SK-N-SH treated with all-trans-retinoic acid at 6 μM for 48 hours (cell line): ENCODE results near the gene CACNB2.

ENCODE experiments used
- ATAC-seq: fragments of 200-7000 bp; cut with Tn5 transposase; 3 replicates; pipeline ENCODE4 v1.9.1; 2020; ENCODE audit warnings: mild to moderate bottlenecking, moderate library complexity
- ARNTL ChIP-seq: fragments of 450-650 bp; formaldehyde crosslinking; IDR thresholded peaks from 2 replicates; pipeline ENCODE4 v1.5.0; 2020; ENCODE audit warnings: low read depth, mild to moderate bottlenecking, moderate library complexity, borderline replicate concordance
- BACH2 ChIP-seq: fragments of 250-450 bp; sonication (Bioruptor Pico); IDR thresholded peaks from 2 replicates; pipeline ENCODE4 v1.9.0; 2021; ENCODE audit warnings: mild to moderate bottlenecking, borderline replicate concordance
- CSRNP3 ChIP-seq: fragments of 250-450 bp; sonication (Bioruptor Pico); IDR thresholded peaks from 2 replicates; pipeline ENCODE4 v1.5.1; 2021; ENCODE audit warnings: mild to moderate bottlenecking, moderate library complexity
- ESRRG ChIP-seq: fragments of 250-450 bp; sonication (Bioruptor Pico); IDR thresholded peaks from 2 replicates; pipeline ENCODE4 v1.6.1; 2021; ENCODE audit warnings: mild to moderate bottlenecking
- GLIS3 ChIP-seq: fragments of 250-450 bp; sonication (Bioruptor Pico); IDR thresholded peaks from 2 replicates; pipeline ENCODE4 v1.5.0; 2020; ENCODE audit warnings: mild to moderate bottlenecking, moderate library complexity
- OSR1 ChIP-seq: fragments of 250-450 bp; sonication (Bioruptor Pico); IDR thresholded peaks from 2 replicates; pipeline ENCODE4 v1.8.0; 2022; ENCODE audit warnings: moderate library complexity, mild to moderate bottlenecking, inconsistent platforms
- PPARA ChIP-seq: fragments of 250-450 bp; sonication (Bioruptor Pico); IDR thresholded peaks from 2 replicates; pipeline ENCODE4 v1.5.0; 2020; ENCODE audit warnings: mild to moderate bottlenecking, borderline replicate concordance
- SNAI2 ChIP-seq: fragments of 250-450 bp; sonication (Bioruptor Pico); IDR thresholded peaks from 2 replicates; pipeline ENCODE4 v1.5.0; 2020; ENCODE audit warnings: mild to moderate bottlenecking, moderate library complexity
- TSHZ2 ChIP-seq: fragments of 250-450 bp; sonication (Bioruptor Pico); IDR thresholded peaks from 2 replicates; pipeline ENCODE4 v1.5.0; 2020; ENCODE audit warnings: mild to moderate bottlenecking, moderate library complexity
- ZC3H10 ChIP-seq: fragments of 250-450 bp; sonication (Bioruptor Pico); IDR thresholded peaks from 2 replicates; pipeline ENCODE4 v1.5.1; 2021; ENCODE audit warnings: mild to moderate bottlenecking, moderate library complexity
- ZFP3 ChIP-seq: fragments of 250-450 bp; sonication (Bioruptor Pico); IDR thresholded peaks from 2 replicates; pipeline ENCODE4 v1.5.0; 2020; ENCODE audit warnings: mild to moderate bottlenecking, moderate library complexity
- ZFP30 ChIP-seq: fragments of 450-650 bp; formaldehyde crosslinking; IDR thresholded peaks from 2 replicates; pipeline ENCODE4 v1.5.0; 2022; ENCODE audit warnings: mild to moderate bottlenecking, moderate library complexity
- ZNF565 ChIP-seq: fragments of 450-650 bp; formaldehyde crosslinking; conservative IDR thresholded peaks from 2 replicates; pipeline ENCODE4 v1.5.0; 2020; ENCODE audit warnings: low read depth, mild to moderate bottlenecking, moderate library complexity
- ZNF70 ChIP-seq: fragments of 450-650 bp; formaldehyde crosslinking; IDR thresholded peaks from 2 replicates; pipeline ENCODE4 v1.5.0; 2020; ENCODE audit warnings: mild to moderate bottlenecking, moderate library complexity
- ZNF8 ChIP-seq: fragments of 450-650 bp; formaldehyde crosslinking; IDR thresholded peaks from 2 replicates; pipeline ENCODE4 v1.5.0; 2020; ENCODE audit warnings: mild to moderate bottlenecking, moderate library complexity
- TF ChIP-seq, protein P1 (sequence below): fragments of 250-450 bp; sonication (Bioruptor Pico); IDR thresholded peaks from 2 replicates; pipeline ENCODE4 v1.5.1; 2020; ENCODE audit warnings: low read depth, mild to moderate bottlenecking, moderate library complexity
- TF ChIP-seq, protein P2 (sequence below): fragments of 250-450 bp; sonication (Bioruptor Pico); IDR thresholded peaks from 2 replicates; pipeline ENCODE4 v1.8.0; 2021; ENCODE audit warnings: low read depth, mild to moderate bottlenecking, moderate library complexity, borderline replicate concordance
- TF ChIP-seq, protein P3 (sequence below): fragments of 250-450 bp; sonication (Bioruptor Pico); IDR thresholded peaks from 2 replicates; pipeline ENCODE4 v1.8.0; 2020; ENCODE audit warnings: mild to moderate bottlenecking, moderate library complexity, borderline replicate concordance

The CACNB2 gene

DNA sequence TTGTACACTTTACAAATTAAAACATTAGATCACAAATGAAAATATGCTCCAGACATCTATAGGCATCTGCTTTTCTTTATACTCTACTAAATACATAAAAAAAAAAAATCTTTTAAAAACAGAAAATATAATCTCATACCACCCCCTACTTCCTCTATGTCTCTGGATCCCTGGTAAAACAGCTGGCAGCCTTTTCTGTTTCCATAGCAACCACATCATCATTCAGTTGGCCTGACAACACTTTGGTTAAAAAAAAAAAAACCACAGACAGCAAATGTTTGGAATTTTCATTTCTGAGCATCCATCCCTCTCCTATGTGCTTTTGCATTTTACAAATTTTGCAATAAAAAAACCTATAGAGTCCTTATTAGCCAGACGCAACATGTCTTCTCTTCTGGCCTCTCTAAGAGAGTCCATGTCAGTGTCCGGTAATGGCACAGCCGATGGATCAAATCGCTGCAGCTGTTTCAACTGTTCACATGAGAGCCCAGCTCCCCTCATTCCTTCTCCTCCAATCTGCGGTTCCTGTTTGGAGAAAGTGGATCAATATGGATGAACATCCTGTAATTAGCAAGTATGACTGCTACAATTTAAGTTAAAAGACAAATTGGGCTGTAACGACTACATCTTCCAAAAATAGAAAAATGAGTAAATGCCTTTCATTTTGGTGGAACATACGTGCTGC is 405.5 kb downstream of the CACNB2 start:
- TF ChIP-seq SNAI2 (CRISPR knock-in tag) (no peak), CSRNP3 (CRISPR knock-in tag) (no peak), ZFP30 (CRISPR knock-in tag) (no peak), OSR1 (CRISPR knock-in tag) (no peak)
- TF ChIP-seq, protein P1, sequence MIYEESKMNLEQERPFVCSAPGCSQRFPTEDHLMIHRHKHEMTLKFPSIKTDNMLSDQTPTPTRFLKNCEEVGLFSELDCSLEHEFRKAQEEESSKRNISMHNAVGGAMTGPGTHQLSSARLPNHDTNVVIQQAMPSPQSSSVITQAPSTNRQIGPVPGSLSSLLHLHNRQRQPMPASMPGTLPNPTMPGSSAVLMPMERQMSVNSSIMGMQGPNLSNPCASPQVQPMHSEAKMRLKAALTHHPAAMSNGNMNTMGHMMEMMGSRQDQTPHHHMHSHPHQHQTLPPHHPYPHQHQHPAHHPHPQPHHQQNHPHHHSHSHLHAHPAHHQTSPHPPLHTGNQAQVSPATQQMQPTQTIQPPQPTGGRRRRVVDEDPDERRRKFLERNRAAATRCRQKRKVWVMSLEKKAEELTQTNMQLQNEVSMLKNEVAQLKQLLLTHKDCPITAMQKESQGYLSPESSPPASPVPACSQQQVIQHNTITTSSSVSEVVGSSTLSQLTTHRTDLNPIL: no peak
- TF ChIP-seq, protein P2, sequence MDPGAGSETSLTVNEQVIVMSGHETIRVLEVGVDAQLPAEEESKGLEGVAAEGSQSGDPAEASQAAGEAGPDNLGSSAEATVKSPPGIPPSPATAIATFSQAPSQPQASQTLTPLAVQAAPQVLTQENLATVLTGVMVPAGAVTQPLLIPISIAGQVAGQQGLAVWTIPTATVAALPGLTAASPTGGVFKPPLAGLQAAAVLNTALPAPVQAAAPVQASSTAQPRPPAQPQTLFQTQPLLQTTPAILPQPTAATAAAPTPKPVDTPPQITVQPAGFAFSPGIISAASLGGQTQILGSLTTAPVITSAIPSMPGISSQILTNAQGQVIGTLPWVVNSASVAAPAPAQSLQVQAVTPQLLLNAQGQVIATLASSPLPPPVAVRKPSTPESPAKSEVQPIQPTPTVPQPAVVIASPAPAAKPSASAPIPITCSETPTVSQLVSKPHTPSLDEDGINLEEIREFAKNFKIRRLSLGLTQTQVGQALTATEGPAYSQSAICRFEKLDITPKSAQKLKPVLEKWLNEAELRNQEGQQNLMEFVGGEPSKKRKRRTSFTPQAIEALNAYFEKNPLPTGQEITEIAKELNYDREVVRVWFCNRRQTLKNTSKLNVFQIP (CRISPR knock-in tag): no peak
- TF ChIP-seq, protein P3, sequence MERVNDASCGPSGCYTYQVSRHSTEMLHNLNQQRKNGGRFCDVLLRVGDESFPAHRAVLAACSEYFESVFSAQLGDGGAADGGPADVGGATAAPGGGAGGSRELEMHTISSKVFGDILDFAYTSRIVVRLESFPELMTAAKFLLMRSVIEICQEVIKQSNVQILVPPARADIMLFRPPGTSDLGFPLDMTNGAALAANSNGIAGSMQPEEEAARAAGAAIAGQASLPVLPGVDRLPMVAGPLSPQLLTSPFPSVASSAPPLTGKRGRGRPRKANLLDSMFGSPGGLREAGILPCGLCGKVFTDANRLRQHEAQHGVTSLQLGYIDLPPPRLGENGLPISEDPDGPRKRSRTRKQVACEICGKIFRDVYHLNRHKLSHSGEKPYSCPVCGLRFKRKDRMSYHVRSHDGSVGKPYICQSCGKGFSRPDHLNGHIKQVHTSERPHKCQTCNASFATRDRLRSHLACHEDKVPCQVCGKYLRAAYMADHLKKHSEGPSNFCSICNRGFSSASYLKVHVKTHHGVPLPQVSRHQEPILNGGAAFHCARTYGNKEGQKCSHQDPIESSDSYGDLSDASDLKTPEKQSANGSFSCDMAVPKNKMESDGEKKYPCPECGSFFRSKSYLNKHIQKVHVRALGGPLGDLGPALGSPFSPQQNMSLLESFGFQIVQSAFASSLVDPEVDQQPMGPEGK (CRISPR knock-in tag): no peak
- no peak for ATAC-seq

GRCh38 chr10:18549105-18549504 is 408.9 kb downstream of the CACNB2 start:
- no peak for TF ChIP-seq ZC3H10 (CRISPR knock-in tag)
- TF ChIP-seq ARNTL (CRISPR knock-in tag): no peak
- TF ChIP-seq ESRRG (CRISPR knock-in tag): no peak
- TF ChIP-seq ZFP3 (CRISPR knock-in tag): no peak
- no peak for TF ChIP-seq SNAI2 (CRISPR knock-in tag)
- no peak for TF ChIP-seq BACH2 (CRISPR knock-in tag)
- TF ChIP-seq, protein P3 (CRISPR knock-in tag): no peak
- TF ChIP-seq ZNF70: no peak
- no peak for TF ChIP-seq ZFP30 (CRISPR knock-in tag)
- no peak for TF ChIP-seq ZNF565 (CRISPR knock-in tag)
- TF ChIP-seq TSHZ2: no peak
- no peak for TF ChIP-seq PPARA (CRISPR knock-in tag)
- TF ChIP-seq OSR1 (CRISPR knock-in tag): no peak
- TF ChIP-seq, protein P1: no peak
- TF ChIP-seq ZNF8 (CRISPR knock-in tag): no peak
- TF ChIP-seq, protein P2 (CRISPR knock-in tag): no peak
- TF ChIP-seq GLIS3 (CRISPR knock-in tag): no peak
- TF ChIP-seq CSRNP3 (CRISPR knock-in tag): no peak
- ATAC-seq: no peak
